HCT116 (cell line): ENCODE measurements around the gene HES1. TPM values are rescaled to one million over a fixed set of nuclear protein-coding genes. Genes with fewer than 3 reads are reported as not detected.

ENCODE experiments used
- ATAC-seq: fragments of 200-7000 bp; cut with Tn5 transposase; 2 replicates; pipeline ENCODE4 v1.9.1; 2020; ENCODE audit warnings: mild to moderate bottlenecking, moderate library complexity
- BruUV-seq: library from RNA; stranded (reverse); fragments of 400-500 nt; replicated peaks from 2 replicates; lab custom pipeline; 2021; lab: Mats Ljungman, UMichigan
- CTCF ChIA-PET: fragments of 300-600 bp; sonication (Branson Sonifier 250); formaldehyde crosslinking; loops from one replicate; lab custom pipeline; 2021; ENCODE audit warnings: antibody characterized with exemption; lab: Charles Lee
- POLR2A ChIA-PET: fragments of 300-600, 350-600 bp; sonication (Branson Sonifier 250); formaldehyde crosslinking; loops from one replicate; lab custom pipeline; 2021; ENCODE audit warnings: antibody characterized with exemption; lab: Charles Lee
- RAD21 ChIA-PET, 2 experiments: fragments of 300-600 bp; sonication (Branson Sonifier 250); formaldehyde crosslinking; loops; one replicate each; lab custom pipeline; 2023; ENCODE audit warnings: low total read pairs in 2 of 2; ENCODE audit not compliant: uncharacterized antibody in 2 of 2, unreplicated experiment in 2 of 2, low non-redundant PET in 1 of 2; lab: Charles Lee
- DNase-seq: peaks from one replicate; pipeline ENCODE4 v3.0.0-alpha.2; 2010; ENCODE audit warnings: low read depth, low spot score
- H2AFZ ChIP-seq: fragments of 200-600 bp; shearing (Covaris generic), sonication (generic); 2 replicates; pipeline ENCODE4 v1.6.1; 2017; ENCODE audit warnings: low read depth, mixed run types, mixed read lengths, antibody characterized with exemption, low read length; ENCODE audit not compliant: poor library complexity, severe bottlenecking
- H3K27ac ChIP-seq: 2 replicates; pipeline ENCODE4 v1.5.1; 2012; ENCODE audit warnings: low read depth, low read length
- H3K27me3 ChIP-seq: fragments of 200-600 bp; sonication (generic); 2 replicates; pipeline ENCODE4 v1.6.1; 2016; ENCODE audit warnings: mixed run types, low read length, mixed read lengths; ENCODE audit not compliant: insufficient read depth
- H3K36me3 ChIP-seq, 2 experiments: fragments of 200-500 bp in 1 of 2; fragments of 200-600 bp in 1 of 2; sonication (Bioruptor generic) in 1 of 2; sonication (generic) in 1 of 2; 2 replicates each; pipeline versions ENCODE4 v1.5.1 to v1.6.1; 2014 to 2016; ENCODE audit warnings: low read length in 2 of 2, inconsistent platforms in 1 of 2, mixed read lengths in 1 of 2, mixed run types in 1 of 2; ENCODE audit not compliant: insufficient read depth in 2 of 2, control insufficient read depth in 1 of 2
- H3K4me1 ChIP-seq, 2 experiments: fragments of 200-600 bp in 1 of 2; sonication (generic) in 1 of 2; 2 replicates each; pipeline versions ENCODE4 v1.5.1 to v1.6.1; 2012 to 2017; ENCODE audit warnings: low read length in 2 of 2, inconsistent platforms in 1 of 2, mild to moderate bottlenecking in 1 of 2, mixed read lengths in 1 of 2, mixed run types in 1 of 2, moderate library complexity in 1 of 2; ENCODE audit not compliant: insufficient read depth in 2 of 2, control insufficient read depth in 1 of 2
- H3K4me2 ChIP-seq: fragments of 200-600 bp; sonication (generic); 2 replicates; pipeline ENCODE4 v1.6.1; 2017; ENCODE audit warnings: mixed run types, low read length, mixed read lengths
- H3K4me3 ChIP-seq, 2 experiments: fragments of 200-600 bp in 1 of 2; sonication (generic) in 1 of 2; replicated peaks in 1 of 2; 2 replicates each; pipeline ENCODE4 v1.5.1; 2011 to 2016; ENCODE audit warnings: low read length in 2 of 2, control low read depth in 1 of 2, low read depth in 1 of 2, mild to moderate bottlenecking in 1 of 2, mixed read lengths in 1 of 2, mixed run types in 1 of 2
- H3K79me2 ChIP-seq: fragments of 200-600 bp; sonication (generic); 2 replicates; pipeline ENCODE4 v1.6.1; 2017; ENCODE audit warnings: mild to moderate bottlenecking, mixed run types, low read length, moderate library complexity, mixed read lengths; ENCODE audit not compliant: insufficient read depth
- H3K9ac ChIP-seq: fragments of 200-600 bp; sonication (generic); 2 replicates; pipeline ENCODE4 v1.6.1; 2016; ENCODE audit warnings: low read length, mixed read lengths
- H3K9me2 ChIP-seq: fragments of 200-600 bp; sonication (generic), shearing (Covaris generic); 2 replicates; pipeline ENCODE4 v1.6.1; 2017; ENCODE audit warnings: mixed run types, mild to moderate bottlenecking, moderate library complexity; ENCODE audit not compliant: insufficient read depth
- H3K9me3 ChIP-seq, 2 experiments: fragments of 200-500 bp in 1 of 2; fragments of 200-600 bp in 1 of 2; sonication (Bioruptor generic) in 1 of 2; sonication (generic) in 1 of 2; 2 replicates each; pipeline ENCODE4 v1.6.1; 2014 to 2017; ENCODE audit warnings: low read length in 2 of 2, mixed read lengths in 2 of 2, inconsistent platforms in 1 of 2, low read depth in 1 of 2, mild to moderate bottlenecking in 1 of 2, mixed run types in 1 of 2, moderate library complexity in 1 of 2; ENCODE audit not compliant: control insufficient read depth in 1 of 2, insufficient read depth in 1 of 2
- H4K20me1 ChIP-seq: fragments of 200-600 bp; sonication (generic), shearing (Covaris generic); 2 replicates; pipeline ENCODE4 v1.6.1; 2017; ENCODE audit warnings: mixed run types, mild to moderate bottlenecking, moderate library complexity; ENCODE audit not compliant: insufficient read depth
- CEBPB ChIP-seq: IDR thresholded peaks from 2 replicates; pipeline ENCODE4 v1.6.1; 2012; ENCODE audit warnings: low read depth
- EZH2 ChIP-seq: fragments of 200-600 bp; sonication (generic); IDR thresholded peaks from 2 replicates; pipeline ENCODE4 v1.6.1; 2017; ENCODE audit warnings: antibody characterized with exemption, mixed run types
- EZH2phosphoT487 ChIP-seq: fragments of 200-600 bp; IDR thresholded peaks from 2 replicates; pipeline ENCODE4 v1.6.1; 2018; ENCODE audit warnings: antibody characterized with exemption, borderline replicate concordance
- JUND ChIP-seq: IDR thresholded peaks from 2 replicates; pipeline ENCODE4 v1.6.1; 2012
- POLR2A ChIP-seq: IDR thresholded peaks from 2 replicates; pipeline ENCODE4 v1.7.0; 2011; ENCODE audit warnings: borderline replicate concordance; ENCODE audit not compliant: insufficient read depth, insufficient read length; ENCODE audit errors: extremely low read depth
- POLR2AphosphoS5 ChIP-seq: IDR thresholded peaks from 2 replicates; pipeline ENCODE4 v1.6.1; 2011; ENCODE audit warnings: mild to moderate bottlenecking, low read depth, low read length, moderate library complexity
- SIN3A ChIP-seq: IDR thresholded peaks from 2 replicates; pipeline ENCODE4 v1.6.1; 2012; ENCODE audit warnings: low read depth
- SP1 ChIP-seq: IDR thresholded peaks from 2 replicates; pipeline ENCODE4 v1.6.1; 2012; ENCODE audit warnings: low read depth
- SRF ChIP-seq: IDR thresholded peaks from 2 replicates; pipeline ENCODE4 v1.6.1; 2012; ENCODE audit warnings: low read depth
- TCF7L2 ChIP-seq: IDR thresholded peaks from 2 replicates; pipeline ENCODE4 v1.7.0; 2011; ENCODE audit warnings: borderline replicate concordance, inconsistent platforms; ENCODE audit not compliant: insufficient read depth, insufficient read length; ENCODE audit errors: extremely low read depth
- YY1 ChIP-seq: IDR thresholded peaks from 2 replicates; pipeline ENCODE4 v1.6.1; 2011; ENCODE audit warnings: low read length, low read depth, moderate library complexity, mild to moderate bottlenecking; ENCODE audit not compliant: insufficient replicate concordance; ENCODE audit errors: extremely low read depth
- intact Hi-C: fragments of 100-400 bp; cut with micrococcal nuclease; formaldehyde crosslinking; loops from 2 replicates; pipeline ENCODE4 v1.10.0; 2022
- total RNA-seq: library from RNA; stranded (reverse); gene quantifications from one replicate; pipeline ENCODE4 v1.2.1, GENCODE V29; 2021; ENCODE audit not compliant: unreplicated experiment
- TF ChIP-seq, protein P1 (sequence below): IDR thresholded peaks from 2 replicates; pipeline ENCODE4 v1.6.1; 2012; ENCODE audit warnings: low read depth
- TF ChIP-seq, protein P2 (sequence below): IDR thresholded peaks from 2 replicates; pipeline ENCODE4 v1.6.1; 2011; ENCODE audit warnings: mild to moderate bottlenecking, low read length, moderate library complexity; ENCODE audit not compliant: insufficient replicate concordance; ENCODE audit errors: extremely low read depth
- TF ChIP-seq, protein P3 (sequence below): IDR thresholded peaks from 2 replicates; pipeline ENCODE4 v1.6.1; 2012

HES1 gene
- total RNA-seq, 1 experiment from 2014 or later = 32.9 TPM

DNA sequence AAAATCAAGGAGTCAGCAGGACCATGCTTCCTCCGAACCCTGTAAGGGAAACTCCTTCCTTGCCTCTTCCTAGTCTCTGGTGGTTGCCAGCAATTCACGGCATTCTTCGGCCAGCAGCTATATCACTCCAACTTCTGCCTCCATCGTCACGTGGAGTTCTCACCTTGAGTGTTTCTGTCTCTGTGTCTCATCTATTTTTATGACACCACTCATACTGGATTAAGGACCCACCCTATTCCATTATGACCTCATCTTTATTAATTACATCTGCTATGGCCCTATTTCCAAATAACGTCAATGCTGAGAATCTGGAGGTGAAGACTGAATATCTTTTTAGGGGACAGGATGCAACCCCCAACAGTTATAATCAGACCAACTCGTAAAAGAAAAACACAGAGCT is 21.8 kb upstream of the HES1 start:
- Histone ChIP-seq H3K4me3 (no peak overlapping the region), H3K9me3 (no peaks in the 10 kb centered on the region), H3K27me3 (peaks cover 6% of the 10 kb centered on the region; the same call in 1 of the 2 replicates), H4K20me1 (no peaks in the 10 kb centered on the region), H3K9me2 (no peaks in the 10 kb centered on the region), H3K27ac (no peak overlapping the region), H3K4me1 (peaks cover 12 to 13% of the 10 kb centered on the region in 2 experiments; a peak in 3 of 4 replicates), H3K36me3 (no peaks in the 10 kb centered on the region), H3K79me2 (no peaks in the 10 kb centered on the region), H3K4me2 (no peak overlapping the region), H3K9ac (no peak overlapping the region), H2AFZ (no peak overlapping the region)
- no peak for ATAC-seq
- RAD21 ChIA-PET = no interaction called here
- intact Hi-C loops = no loop called here
- no peak for DNase-seq
- BruUV-seq = no TSS peak
- POLR2A ChIA-PET = no interaction called here
- TF ChIP-seq EZH2 = no peak
- TF ChIP-seq, protein P1, sequence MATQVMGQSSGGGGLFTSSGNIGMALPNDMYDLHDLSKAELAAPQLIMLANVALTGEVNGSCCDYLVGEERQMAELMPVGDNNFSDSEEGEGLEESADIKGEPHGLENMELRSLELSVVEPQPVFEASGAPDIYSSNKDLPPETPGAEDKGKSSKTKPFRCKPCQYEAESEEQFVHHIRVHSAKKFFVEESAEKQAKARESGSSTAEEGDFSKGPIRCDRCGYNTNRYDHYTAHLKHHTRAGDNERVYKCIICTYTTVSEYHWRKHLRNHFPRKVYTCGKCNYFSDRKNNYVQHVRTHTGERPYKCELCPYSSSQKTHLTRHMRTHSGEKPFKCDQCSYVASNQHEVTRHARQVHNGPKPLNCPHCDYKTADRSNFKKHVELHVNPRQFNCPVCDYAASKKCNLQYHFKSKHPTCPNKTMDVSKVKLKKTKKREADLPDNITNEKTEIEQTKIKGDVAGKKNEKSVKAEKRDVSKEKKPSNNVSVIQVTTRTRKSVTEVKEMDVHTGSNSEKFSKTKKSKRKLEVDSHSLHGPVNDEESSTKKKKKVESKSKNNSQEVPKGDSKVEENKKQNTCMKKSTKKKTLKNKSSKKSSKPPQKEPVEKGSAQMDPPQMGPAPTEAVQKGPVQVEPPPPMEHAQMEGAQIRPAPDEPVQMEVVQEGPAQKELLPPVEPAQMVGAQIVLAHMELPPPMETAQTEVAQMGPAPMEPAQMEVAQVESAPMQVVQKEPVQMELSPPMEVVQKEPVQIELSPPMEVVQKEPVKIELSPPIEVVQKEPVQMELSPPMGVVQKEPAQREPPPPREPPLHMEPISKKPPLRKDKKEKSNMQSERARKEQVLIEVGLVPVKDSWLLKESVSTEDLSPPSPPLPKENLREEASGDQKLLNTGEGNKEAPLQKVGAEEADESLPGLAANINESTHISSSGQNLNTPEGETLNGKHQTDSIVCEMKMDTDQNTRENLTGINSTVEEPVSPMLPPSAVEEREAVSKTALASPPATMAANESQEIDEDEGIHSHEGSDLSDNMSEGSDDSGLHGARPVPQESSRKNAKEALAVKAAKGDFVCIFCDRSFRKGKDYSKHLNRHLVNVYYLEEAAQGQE = no peak
- no peak for TF ChIP-seq POLR2AphosphoS5
- no peak for TF ChIP-seq CEBPB
- TF ChIP-seq, protein P2, sequence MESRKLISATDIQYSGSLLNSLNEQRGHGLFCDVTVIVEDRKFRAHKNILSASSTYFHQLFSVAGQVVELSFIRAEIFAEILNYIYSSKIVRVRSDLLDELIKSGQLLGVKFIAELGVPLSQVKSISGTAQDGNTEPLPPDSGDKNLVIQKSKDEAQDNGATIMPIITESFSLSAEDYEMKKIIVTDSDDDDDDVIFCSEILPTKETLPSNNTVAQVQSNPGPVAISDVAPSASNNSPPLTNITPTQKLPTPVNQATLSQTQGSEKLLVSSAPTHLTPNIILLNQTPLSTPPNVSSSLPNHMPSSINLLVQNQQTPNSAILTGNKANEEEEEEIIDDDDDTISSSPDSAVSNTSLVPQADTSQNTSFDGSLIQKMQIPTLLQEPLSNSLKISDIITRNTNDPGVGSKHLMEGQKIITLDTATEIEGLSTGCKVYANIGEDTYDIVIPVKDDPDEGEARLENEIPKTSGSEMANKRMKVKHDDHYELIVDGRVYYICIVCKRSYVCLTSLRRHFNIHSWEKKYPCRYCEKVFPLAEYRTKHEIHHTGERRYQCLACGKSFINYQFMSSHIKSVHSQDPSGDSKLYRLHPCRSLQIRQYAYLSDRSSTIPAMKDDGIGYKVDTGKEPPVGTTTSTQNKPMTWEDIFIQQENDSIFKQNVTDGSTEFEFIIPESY = no peak
- no peak for TF ChIP-seq TCF7L2
- TF ChIP-seq EZH2phosphoT487 = no peak
- TF ChIP-seq SP1 = no peak
- no peak for TF ChIP-seq YY1
- TF ChIP-seq, protein P3, sequence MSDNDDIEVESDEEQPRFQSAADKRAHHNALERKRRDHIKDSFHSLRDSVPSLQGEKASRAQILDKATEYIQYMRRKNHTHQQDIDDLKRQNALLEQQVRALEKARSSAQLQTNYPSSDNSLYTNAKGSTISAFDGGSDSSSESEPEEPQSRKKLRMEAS = no peak
- no peak for TF ChIP-seq SRF
- no peak for TF ChIP-seq POLR2A
- no peak for TF ChIP-seq JUND
- TF ChIP-seq SIN3A = no peak
- CTCF ChIA-PET = no interaction called here
